AG09309 (cell line): ENCODE data around the gene OSGEP.

Source experiments
- DNase-seq: peaks from one replicate; pipeline ENCODE4 v3.0.0-alpha.2; 2010; ENCODE audit warnings: low read depth
- H3K4me3 ChIP-seq: 2 replicates; pipeline ENCODE4 v1.5.1; 2011; ENCODE audit warnings: mild to moderate bottlenecking, low read depth, low read length, moderate library complexity; ENCODE audit not compliant: control insufficient read depth
- TF ChIP-seq, protein P1 (sequence below): IDR thresholded peaks from 2 replicates; pipeline ENCODE4 v1.5.1; 2011; ENCODE audit warnings: mild to moderate bottlenecking, low read depth, low read length, inconsistent platforms; ENCODE audit not compliant: insufficient read depth, control insufficient read depth; ENCODE audit errors: missing control alignments

OSGEP gene

GRCh38 chr14:20441461-20441860 is 13.2 kb downstream of the OSGEP start:
- TF ChIP-seq, protein P1, sequence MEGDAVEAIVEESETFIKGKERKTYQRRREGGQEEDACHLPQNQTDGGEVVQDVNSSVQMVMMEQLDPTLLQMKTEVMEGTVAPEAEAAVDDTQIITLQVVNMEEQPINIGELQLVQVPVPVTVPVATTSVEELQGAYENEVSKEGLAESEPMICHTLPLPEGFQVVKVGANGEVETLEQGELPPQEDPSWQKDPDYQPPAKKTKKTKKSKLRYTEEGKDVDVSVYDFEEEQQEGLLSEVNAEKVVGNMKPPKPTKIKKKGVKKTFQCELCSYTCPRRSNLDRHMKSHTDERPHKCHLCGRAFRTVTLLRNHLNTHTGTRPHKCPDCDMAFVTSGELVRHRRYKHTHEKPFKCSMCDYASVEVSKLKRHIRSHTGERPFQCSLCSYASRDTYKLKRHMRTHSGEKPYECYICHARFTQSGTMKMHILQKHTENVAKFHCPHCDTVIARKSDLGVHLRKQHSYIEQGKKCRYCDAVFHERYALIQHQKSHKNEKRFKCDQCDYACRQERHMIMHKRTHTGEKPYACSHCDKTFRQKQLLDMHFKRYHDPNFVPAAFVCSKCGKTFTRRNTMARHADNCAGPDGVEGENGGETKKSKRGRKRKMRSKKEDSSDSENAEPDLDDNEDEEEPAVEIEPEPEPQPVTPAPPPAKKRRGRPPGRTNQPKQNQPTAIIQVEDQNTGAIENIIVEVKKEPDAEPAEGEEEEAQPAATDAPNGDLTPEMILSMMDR, result no peak
- DNase-seq, result no peak

GRCh38 chr14:20440882-20441281 is 13.7 kb downstream of the OSGEP start:
- no peak for DNase-seq
- TF ChIP-seq, protein P1, result no peak

More at GRCh38 chr14:20441461-20441860, 13.2 kb downstream of the OSGEP start:
- no peak overlapping the region for H3K4me3 ChIP-seq

DNA sequence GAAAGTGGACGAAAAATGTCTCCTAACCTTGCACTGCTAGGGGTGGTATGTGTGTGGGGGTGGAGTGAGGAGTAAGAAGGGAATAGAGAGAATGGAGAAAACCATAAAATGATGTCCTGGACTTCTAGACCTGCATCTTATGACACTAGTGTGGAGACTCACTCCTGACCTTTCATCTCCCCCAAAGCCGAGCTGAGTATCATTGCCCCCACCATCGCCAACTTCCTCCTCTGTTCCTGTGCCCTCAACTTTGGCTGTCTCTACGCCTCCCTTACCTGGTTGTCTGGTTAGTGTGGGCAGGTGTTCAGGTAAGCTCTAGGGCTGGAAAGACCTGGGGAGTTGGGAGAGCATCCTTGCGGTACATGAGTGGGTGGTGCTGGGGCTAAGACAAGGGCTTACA is 14.1 kb downstream of the OSGEP start:
- TF ChIP-seq, protein P1, result no peak
- DNase-seq, result no peak
- no peak overlapping the region for H3K4me3 ChIP-seq

More at GRCh38 chr14:20440882-20441281, 13.7 kb downstream of the OSGEP start:
- no peak overlapping the region for H3K4me3 ChIP-seq

- TF ChIP-seq, protein P1, result no peak
- no peak overlapping the region for H3K4me3 ChIP-seq
- no peak for DNase-seq
Measured at GRCh38 chr14:20438664-20439063, 15.9 kb downstream of the OSGEP start.

GRCh38 chr14:20436363-20436755 is 18.3 kb downstream of the OSGEP start:
- TF ChIP-seq, protein P1, result no peak
- peak; percentile 59 for DNase-seq
- H3K4me3 ChIP-seq, result no peak overlapping the region

DNA sequence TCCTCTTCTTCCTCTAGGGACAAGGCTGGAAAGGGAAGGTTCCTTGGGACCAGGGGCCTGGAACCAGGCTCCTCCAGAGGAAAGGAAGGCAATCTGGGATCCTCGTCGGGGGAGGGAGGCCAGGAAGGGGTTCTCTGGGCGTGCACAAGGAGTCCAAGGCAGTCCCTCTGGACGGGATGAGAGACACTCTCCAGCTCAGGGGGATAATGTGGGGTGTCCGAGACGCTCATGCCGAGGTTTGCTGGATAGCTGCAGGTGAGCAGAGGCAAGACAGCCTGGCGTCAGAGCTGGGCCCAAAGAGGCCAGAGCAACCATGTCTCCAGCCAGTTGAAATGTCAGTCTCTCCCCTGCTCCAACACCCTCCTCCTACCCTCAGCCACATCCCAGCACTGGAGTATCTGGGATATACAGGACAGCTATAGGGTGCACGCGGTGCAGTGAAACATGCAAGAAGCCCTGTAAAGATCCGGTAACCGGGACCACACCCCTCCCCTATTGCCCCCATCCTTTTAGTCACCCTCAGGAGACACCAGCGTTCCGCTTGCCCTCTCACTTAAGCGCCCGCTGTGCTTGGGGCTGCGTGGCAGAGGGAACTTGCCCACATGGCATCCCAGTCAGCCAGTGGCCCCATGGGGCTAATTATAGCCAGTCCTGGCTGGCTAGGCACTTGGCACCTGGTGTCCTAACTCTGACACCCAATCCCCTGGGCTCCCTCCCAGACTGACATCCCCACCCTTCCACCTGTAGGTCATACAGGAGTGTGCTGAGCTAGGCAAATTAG is 18.8 kb downstream of the OSGEP start, which contains the start of gene KLHL33:
Gene KLHL33, minus strand, starts transcription at position 585 of the 781 bp plus-strand sequence. Its CDS starts 355 bp downstream, at position 230.
- no peak within 1 kb of the TSS for H3K4me3 ChIP-seq
- TF ChIP-seq, protein P1, result no peak
- DNase-seq, result no peak
